A172 (cell line): ENCODE results near the gene CTLA4. TPM values are rescaled to one million over a fixed set of nuclear protein-coding genes. Genes with fewer than 3 reads are reported as not detected.

Experiments used
- total RNA-seq: library from RNA; depleted of rRNA; stranded (reverse); fragments of >200 nt; shearing (Covaris generic); gene quantifications from 2 replicates; pipeline ENCODE4 v1.2.3, GENCODE V29; 2014; rRNA removed

Gene CTLA4
- total RNA-seq, 1 experiment from 2014 or later, result not detected

Other genes with a start within 250 kb of the CTLA4 start
- 0.19 TPM in 1 of 2 replicates, not detected in the other for gene CD28, start 161.1 kb upstream of the CTLA4 start, total RNA-seq
- gene ICOS, start 69.0 kb downstream of the CTLA4 start, total RNA-seq, result not detected in 2 replicates